T-helper 17 cell (primary cell): Measurements from ENCODE around the gene F10. TPM values are rescaled to one million over a fixed set of nuclear protein-coding genes. Genes with fewer than 3 reads are reported as not detected.

Source experiments
- ATAC-seq: fragments of 150-1000 bp; cut with Tn5 transposase; 2 replicates; pipeline ENCODE4 v1.10.0; 2021; ENCODE audit warnings: mild to moderate bottlenecking, moderate library complexity
- DNase-seq, 3 donors: peaks; one replicate each; pipeline versions ENCODE4 v3.0.0 to v3.0.0-alpha.2; 2020 to 2021
- H3K9me3 ChIP-seq: one replicate; pipeline ENCODE4 v1.7.0; 2013; ENCODE audit warnings: low read length, mild to moderate bottlenecking; ENCODE audit not compliant: control insufficient read depth, poor library complexity, severe bottlenecking
- H3K27ac Mint-ChIP-seq: one replicate; pipeline ENCODE4 v1.8.0; 2022; ENCODE audit warnings: mild to moderate bottlenecking, moderate library complexity, mixed read lengths
- H3K27me3 Mint-ChIP-seq: one replicate; pipeline ENCODE4 v1.8.0; 2022; ENCODE audit warnings: mixed read lengths
- H3K36me3 Mint-ChIP-seq: one replicate; pipeline ENCODE4 v1.8.0; 2022; ENCODE audit warnings: low read depth, mixed read lengths
- H3K4me1 Mint-ChIP-seq: one replicate; pipeline ENCODE4 v1.8.0; 2022; ENCODE audit warnings: mild to moderate bottlenecking, mixed read lengths
- H3K4me3 Mint-ChIP-seq: one replicate; pipeline ENCODE4 v1.8.0; 2022; ENCODE audit warnings: mild to moderate bottlenecking, moderate library complexity, mixed read lengths
- total RNA-seq, 4 donors: library from RNA in 2 of 4; stranded (reverse) in 2 of 4; gene quantifications; one replicate each; pipeline ENCODE4 v1.2.3 and lab custom pipeline; 2022 to 2026

F10 gene
- total RNA-seq, 2 donors from 2014 or later = not detected

GRCh38 chr13:113168211-113168610 is 45.6 kb downstream of the F10 start:
- Mint-ChIP-seq H3K4me3 (no peak overlapping the region), H3K4me1 (peaks cover 25% of the 10 kb centered on the region), H3K27me3 (no peaks in the 10 kb centered on the region), H3K36me3 (peaks cover 4% of the 10 kb centered on the region), H3K27ac (no peak overlapping the region)
- no peaks in the 10 kb centered on the region for H3K9me3 ChIP-seq
- ATAC-seq (no peak), DNase-seq (no peak)

GRCh38 chr13:113169277-113170272 is 47.0 kb downstream of the F10 start:
- H3K36me3 Mint-ChIP-seq = peaks cover 4% of the 10 kb centered on the region
- H3K9me3 ChIP-seq = no peaks in the 10 kb centered on the region
- ATAC-seq = no peak
- no peak overlapping the region for H3K4me3 Mint-ChIP-seq
- no peak overlapping the region for H3K27ac Mint-ChIP-seq
- no peak for DNase-seq
- peaks cover 22% of the 10 kb centered on the region for H3K4me1 Mint-ChIP-seq
- H3K27me3 Mint-ChIP-seq = no peaks in the 10 kb centered on the region

- Mint-ChIP-seq H3K27me3 (no peaks in the 10 kb centered on the region), H3K4me3 (no peak overlapping the region), H3K27ac (peak overlapping the region; percentile 39), H3K4me1 (peaks cover 19% of the 10 kb centered on the region), H3K36me3 (peaks cover 4% of the 10 kb centered on the region)
- ATAC-seq (no peak), DNase-seq (no peak)
- H3K9me3 ChIP-seq = peaks cover 3% of the 10 kb centered on the region
Measured at GRCh38 chr13:113170511-113170910, 47.9 kb downstream of the F10 start.

GRCh38 chr13:113171250-113172125 is 48.9 kb downstream of the F10 start:
- peaks cover 7% of the 10 kb centered on the region for H3K36me3 Mint-ChIP-seq
- H3K27me3 Mint-ChIP-seq = no peaks in the 10 kb centered on the region
- DNase-seq (no peak), ATAC-seq (no peak)
- peaks cover 3% of the 10 kb centered on the region for H3K9me3 ChIP-seq
- no peak overlapping the region for H3K4me3 Mint-ChIP-seq
- peaks cover 17% of the 10 kb centered on the region for H3K4me1 Mint-ChIP-seq
- H3K27ac Mint-ChIP-seq = peak overlapping the region; percentile 39

GRCh38 chr13:113172419-113172926 is 49.9 kb downstream of the F10 start:
- H3K27ac Mint-ChIP-seq = no peak overlapping the region
- ATAC-seq (no peak), DNase-seq (no peak)
- H3K4me1 Mint-ChIP-seq = peaks cover 17% of the 10 kb centered on the region
- H3K27me3 Mint-ChIP-seq = no peaks in the 10 kb centered on the region
- H3K4me3 Mint-ChIP-seq = no peak overlapping the region
- H3K9me3 ChIP-seq = peaks cover 3% of the 10 kb centered on the region
- H3K36me3 Mint-ChIP-seq = peaks cover 7% of the 10 kb centered on the region

- Mint-ChIP-seq H3K27me3 (no peaks in the 10 kb centered on the region), H3K27ac (peak overlapping the region; percentile 93), H3K4me1 (peaks cover 25% of the 10 kb centered on the region), H3K36me3 (peaks cover 9% of the 10 kb centered on the region), H3K4me3 (peak overlapping the region; percentile 50)
- peaks cover 3% of the 10 kb centered on the region for H3K9me3 ChIP-seq
- ATAC-seq (peak; percentile 95), DNase-seq (peak; percentile 43 to 56 (median 53))
Measured at GRCh38 chr13:113176280-113176679, 53.7 kb downstream of the F10 start.

- H3K4me1 Mint-ChIP-seq = peaks cover 26% of the 10 kb centered on the region
- H3K9me3 ChIP-seq = peaks cover 3% of the 10 kb centered on the region
- no peak for ATAC-seq
- H3K4me3 Mint-ChIP-seq = no peak overlapping the region
- H3K27me3 Mint-ChIP-seq = no peaks in the 10 kb centered on the region
- peak overlapping the region; percentile 93 for H3K27ac Mint-ChIP-seq
- H3K36me3 Mint-ChIP-seq = peaks cover 9% of the 10 kb centered on the region
- DNase-seq = no peak
Measured at GRCh38 chr13:113176822-113177221, 54.2 kb downstream of the F10 start.

GRCh38 chr13:113178070-113178895 is 55.7 kb downstream of the F10 start:
- peaks cover 30% of the 10 kb centered on the region for H3K4me1 Mint-ChIP-seq
- H3K9me3 ChIP-seq = peaks cover 3% of the 10 kb centered on the region
- H3K27ac Mint-ChIP-seq = peak overlapping the region; percentile 92
- H3K27me3 Mint-ChIP-seq = no peaks in the 10 kb centered on the region
- DNase-seq (no peak), ATAC-seq (no peak)
- peaks cover 9% of the 10 kb centered on the region for H3K36me3 Mint-ChIP-seq
- H3K4me3 Mint-ChIP-seq = no peak overlapping the region

- Mint-ChIP-seq H3K27me3 (no peaks in the 10 kb centered on the region), H3K27ac (peak overlapping the region; percentile 92), H3K4me1 (peaks cover 33% of the 10 kb centered on the region), H3K4me3 (no peak overlapping the region), H3K36me3 (peaks cover 9% of the 10 kb centered on the region)
- H3K9me3 ChIP-seq = peaks cover 3% of the 10 kb centered on the region
- DNase-seq = no peak
- no peak for ATAC-seq
Measured at GRCh38 chr13:113178896-113179167, 56.2 kb downstream of the F10 start.

GRCh38 chr13:113179374-113180230 is 57.0 kb downstream of the F10 start:
- peaks cover 31% of the 10 kb centered on the region for H3K4me1 Mint-ChIP-seq
- DNase-seq = no peak
- H3K36me3 Mint-ChIP-seq = peaks cover 9% of the 10 kb centered on the region
- peak; percentile 70 for ATAC-seq
- H3K9me3 ChIP-seq = peaks cover 3% of the 10 kb centered on the region
- peak overlapping the region; percentile 92 for H3K27ac Mint-ChIP-seq
- H3K4me3 Mint-ChIP-seq = peak overlapping the region; percentile 79
- H3K27me3 Mint-ChIP-seq = no peaks in the 10 kb centered on the region

GRCh38 chr13:113182046-113182445 is 59.4 kb downstream of the F10 start:
- peaks cover 35% of the 10 kb centered on the region for H3K4me1 Mint-ChIP-seq
- peak overlapping the region; percentile 92 for H3K27ac Mint-ChIP-seq
- peaks cover 9% of the 10 kb centered on the region for H3K36me3 Mint-ChIP-seq

More at GRCh38 chr13:113182046-113182445, 59.4 kb downstream of the F10 start:
- Mint-ChIP-seq H3K4me3 (peak overlapping the region; percentile 76), H3K27me3 (no peaks in the 10 kb centered on the region)
- no peaks in the 10 kb centered on the region for H3K9me3 ChIP-seq
- no peak for DNase-seq
- ATAC-seq = no peak
